NCI-H146 (cell line): Measurements from ENCODE around the gene URI1.

Experiments
- DNase-seq: peaks from one replicate; lab custom pipeline; 2025; lab: John Stamatoyannopoulos, UW

URI1 gene

GRCh38 chr19:30059741-30060457 lies 117.9 kb downstream of the URI1 start:
- no peak for DNase-seq

- no peak for DNase-seq
These were observed 118.6 kb downstream of the URI1 start for GRCh38 chr19:30060531-30061222.

DNA sequence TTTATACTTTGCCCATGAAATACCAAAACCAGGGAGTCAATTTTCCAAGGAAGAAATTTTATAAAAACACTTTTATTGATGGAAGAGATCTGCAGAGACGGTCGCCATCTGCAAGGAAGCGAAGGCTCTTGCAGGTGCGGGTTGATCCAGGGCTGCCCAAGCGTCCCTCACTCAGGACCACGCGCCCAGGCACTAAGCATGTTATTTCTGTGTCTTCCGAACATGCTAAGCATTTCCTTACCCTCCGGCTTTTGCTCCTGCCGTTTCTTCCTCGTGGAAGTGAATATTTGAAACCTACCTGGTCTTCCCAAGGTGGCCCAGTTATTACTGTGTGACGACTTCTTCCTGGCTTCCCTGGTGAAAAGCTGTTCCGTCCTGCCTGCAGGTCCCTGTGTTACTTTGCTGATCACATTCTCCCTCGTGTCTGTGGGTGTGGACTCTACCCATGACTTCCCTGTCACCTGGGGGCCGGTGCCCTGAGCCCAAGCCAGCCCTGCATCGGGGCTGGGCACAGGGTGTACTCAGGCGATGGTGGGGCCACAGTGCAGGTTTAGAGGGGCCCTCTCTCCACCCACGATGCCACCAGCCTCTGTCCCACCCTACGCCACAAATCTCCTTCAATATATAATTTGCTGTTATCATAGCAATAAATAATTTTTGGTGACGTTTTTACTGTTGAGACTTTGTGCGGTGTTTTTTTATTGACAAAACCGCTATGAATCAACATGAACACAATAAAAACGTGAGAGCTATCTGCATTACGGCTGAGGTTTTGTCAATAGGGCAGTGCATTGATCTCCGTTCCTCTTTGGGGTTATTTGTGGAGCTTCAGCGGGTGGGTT lies 119.4 kb downstream of the URI1 start:
- DNase-seq = no peak

DNA sequence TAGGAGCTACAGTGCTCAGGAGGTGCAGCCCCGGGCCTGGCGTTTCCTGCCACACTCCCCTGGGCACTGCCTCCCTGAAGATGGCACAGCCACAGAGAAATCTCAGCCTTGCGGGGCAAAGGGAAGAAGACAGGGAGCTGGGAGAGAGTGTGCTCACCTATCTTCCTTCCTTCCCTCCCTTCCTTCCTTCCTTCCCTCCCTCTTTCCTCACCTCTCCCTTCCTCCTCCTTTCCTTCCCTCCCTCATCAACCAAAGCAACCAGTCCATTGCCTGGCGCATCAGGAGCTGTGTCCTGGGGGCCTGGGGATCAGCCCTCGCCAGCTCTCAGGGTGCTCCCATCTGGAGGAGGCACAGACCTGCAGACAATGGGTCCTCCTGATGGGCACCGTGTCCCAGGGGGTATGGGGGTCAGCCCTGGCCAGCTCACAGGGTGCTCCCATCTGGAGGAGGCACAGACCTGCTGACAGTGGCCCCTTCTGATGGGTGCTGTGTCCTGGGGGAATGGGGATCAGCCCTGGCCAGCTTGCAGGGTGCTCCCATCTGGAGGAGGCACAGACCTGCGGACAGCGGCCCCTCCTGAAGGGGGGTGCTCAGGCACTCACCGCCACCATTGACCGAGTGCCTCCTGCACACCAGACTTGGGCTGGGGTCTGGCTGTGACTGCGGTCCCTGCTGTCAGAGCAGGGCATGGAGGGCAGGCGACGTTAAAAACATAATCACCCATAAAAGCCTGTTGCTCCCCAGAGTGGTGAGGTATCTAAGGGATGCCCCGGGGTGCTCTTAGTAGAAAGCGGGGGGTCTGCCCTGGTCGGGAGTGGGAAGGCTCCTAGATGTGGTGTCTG lies 120.2 kb downstream of the URI1 start:
- no peak for DNase-seq

DNA sequence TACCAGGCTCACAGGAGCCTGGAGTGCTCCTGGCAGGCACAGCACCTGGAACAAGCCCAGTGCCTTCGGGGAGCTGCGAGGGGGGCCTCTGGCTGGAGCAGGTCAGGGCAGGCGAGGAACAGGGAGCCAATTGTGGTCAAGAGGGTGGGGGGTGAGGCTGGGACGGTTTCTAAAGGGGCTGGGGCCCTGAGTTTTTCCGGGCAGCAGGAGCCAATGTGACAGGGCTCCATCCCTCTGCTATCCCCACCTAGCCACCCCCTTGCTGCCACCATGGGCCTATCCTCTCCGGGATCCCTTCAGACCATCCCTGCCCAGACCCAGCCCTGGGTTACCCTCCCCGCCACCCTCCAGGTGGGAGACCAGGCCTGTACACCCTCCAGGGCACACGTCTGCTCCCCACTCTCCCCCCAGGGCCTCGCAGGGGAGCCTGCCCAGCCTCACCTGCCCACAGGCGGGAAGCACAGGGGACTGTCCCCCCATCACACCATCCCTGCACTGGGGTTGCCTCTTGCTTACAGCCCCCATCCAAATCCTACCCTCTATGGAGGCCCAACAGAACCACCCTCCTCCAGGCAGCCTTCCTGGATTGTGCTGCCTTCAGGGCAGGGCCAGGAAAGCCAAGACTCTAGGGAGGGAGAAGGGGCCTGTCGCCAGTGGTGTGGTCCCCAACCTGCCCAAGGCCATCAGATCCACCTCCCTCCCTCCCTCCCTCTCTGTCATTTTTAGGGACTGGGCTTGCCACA lies 121.0 kb downstream of the URI1 start:
- DNase-seq = no peak

DNA sequence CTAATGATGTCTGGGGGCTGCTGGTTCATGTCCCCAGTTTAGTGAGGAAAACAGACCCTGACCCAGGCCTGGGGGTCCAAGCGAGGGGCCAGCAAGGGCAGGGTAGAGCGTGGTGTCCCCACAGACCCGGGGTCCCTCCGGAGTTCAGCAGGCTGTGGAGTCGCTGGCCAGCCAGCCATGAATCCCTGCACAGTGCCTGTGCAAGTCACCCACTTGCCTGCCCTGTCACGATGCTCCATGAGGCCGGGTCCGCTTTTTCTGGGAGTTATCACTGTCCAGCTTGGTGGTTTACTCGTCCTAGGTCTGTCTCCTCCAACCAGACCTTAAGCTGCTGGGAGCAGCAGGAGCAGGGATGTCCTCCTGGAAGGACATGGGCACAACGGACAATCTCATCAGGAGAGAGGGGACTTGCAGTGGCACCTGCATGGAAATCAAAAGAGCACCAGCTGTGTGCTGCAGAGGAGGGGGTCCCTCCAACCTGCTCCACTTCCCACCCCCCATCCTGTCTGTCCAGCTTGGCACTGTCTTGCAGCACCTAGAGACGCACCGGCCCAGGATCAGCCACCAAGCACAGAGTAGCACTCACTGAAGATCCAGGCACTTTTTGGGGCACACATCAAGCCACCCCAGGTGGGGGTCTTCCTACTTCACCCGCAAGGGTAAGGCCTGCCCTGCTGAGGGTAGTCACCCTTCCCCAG lies 121.8 kb downstream of the URI1 start:
- no peak for DNase-seq

DNA sequence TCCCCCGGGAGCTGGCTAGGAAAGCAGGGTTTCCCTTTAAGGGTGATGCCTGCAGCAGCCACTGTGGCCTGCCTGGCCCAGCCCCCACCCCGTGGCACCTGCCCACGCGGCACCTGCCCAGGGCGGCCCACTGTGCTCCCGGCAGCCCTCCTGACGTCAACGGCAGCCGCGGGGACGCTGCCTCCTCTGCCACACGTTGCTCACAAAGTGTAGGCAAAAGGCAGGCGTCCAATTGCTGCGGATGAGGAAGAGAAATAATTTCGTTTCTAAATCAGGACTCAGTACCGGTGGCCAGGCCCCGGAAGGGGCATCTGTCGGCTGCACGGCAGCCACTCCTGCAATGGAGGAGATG lies 122.3 kb downstream of the URI1 start:
- peak; percentile 31 for DNase-seq

DNA sequence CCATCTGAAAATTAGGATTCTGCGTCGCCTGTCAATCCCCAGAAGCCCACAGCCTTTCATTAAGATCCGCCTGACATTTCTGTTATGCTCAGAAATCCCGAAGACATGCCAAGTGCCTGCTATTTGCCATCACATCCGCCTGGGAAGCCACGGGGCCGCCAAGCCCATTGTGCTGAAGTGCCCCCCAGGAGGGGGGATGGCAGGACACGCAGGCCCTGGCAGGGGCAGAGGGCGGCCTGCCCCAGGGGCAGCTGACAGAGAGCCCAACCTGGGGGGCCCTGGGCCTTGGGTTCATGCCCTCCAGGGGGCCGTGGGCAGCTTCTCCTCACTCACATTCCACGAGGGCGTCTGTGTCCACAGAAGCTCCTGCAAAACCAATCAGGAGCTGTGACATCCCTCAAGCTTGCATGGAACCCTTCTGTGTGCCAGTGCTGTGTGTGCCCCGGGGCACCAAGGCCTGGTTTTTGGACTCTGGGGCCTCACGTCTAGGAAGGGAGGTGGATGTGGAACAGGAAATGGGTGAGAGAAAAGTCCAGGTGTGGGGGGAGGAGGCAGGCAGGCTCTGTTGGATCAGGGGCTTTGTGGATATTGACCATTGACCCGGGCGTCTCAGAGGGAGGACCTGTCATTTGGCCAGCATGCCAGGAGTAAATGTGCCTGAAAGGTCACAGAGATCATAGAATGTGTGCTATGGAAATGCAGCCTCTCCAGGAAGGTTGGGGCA lies 122.9 kb downstream of the URI1 start:
- DNase-seq = no peak

GRCh38 chr19:30065680-30066606 lies 123.9 kb downstream of the URI1 start:
- no peak for DNase-seq
